Fibroblast of the aortic adventitia (primary cell): Measurements from ENCODE around the gene WWP2. TPM values are rescaled to one million over a fixed set of nuclear protein-coding genes. Genes with fewer than 3 reads are reported as not detected.
"Not testable (repeated sequence)": the region's sequence is repeated elsewhere in the genome, so short reads cannot be mapped to it uniquely, and the experiment has no call there.

Source experiments
- DNase-seq: peaks from one replicate; pipeline ENCODE4 v3.0.0-alpha.2; 2010; ENCODE audit warnings: low read depth
- H3K4me3 ChIP-seq: 2 replicates; pipeline ENCODE4 v1.5.1; 2011; ENCODE audit warnings: low read depth, mild to moderate bottlenecking, control low read depth, low read length, moderate library complexity
- CTCF ChIP-seq: IDR thresholded peaks from 2 replicates; pipeline ENCODE4 v1.5.1; 2011; ENCODE audit warnings: mild to moderate bottlenecking, low read length, control low read depth, inconsistent platforms; ENCODE audit not compliant: insufficient read depth
- total RNA-seq: library from RNA; depleted of rRNA; stranded (reverse); fragments of >200 nt; gene quantifications from 2 replicates; pipeline ENCODE4 v1.2.3, GENCODE V29; 2012; ENCODE audit warnings: low replicate concordance

Gene WWP2
- total RNA-seq, 1 donor, result 28.7 TPM

GRCh38 chr16:69822174-69822935 lies 60.2 kb downstream of the WWP2 start:
- no peak overlapping the region for H3K4me3 ChIP-seq
- DNase-seq, result no peak
- no peak for TF ChIP-seq CTCF

GRCh38 chr16:69823831-69824563 lies 61.9 kb downstream of the WWP2 start:
- no peak overlapping the region for H3K4me3 ChIP-seq
- no peak for TF ChIP-seq CTCF
- DNase-seq, result no peak

DNA sequence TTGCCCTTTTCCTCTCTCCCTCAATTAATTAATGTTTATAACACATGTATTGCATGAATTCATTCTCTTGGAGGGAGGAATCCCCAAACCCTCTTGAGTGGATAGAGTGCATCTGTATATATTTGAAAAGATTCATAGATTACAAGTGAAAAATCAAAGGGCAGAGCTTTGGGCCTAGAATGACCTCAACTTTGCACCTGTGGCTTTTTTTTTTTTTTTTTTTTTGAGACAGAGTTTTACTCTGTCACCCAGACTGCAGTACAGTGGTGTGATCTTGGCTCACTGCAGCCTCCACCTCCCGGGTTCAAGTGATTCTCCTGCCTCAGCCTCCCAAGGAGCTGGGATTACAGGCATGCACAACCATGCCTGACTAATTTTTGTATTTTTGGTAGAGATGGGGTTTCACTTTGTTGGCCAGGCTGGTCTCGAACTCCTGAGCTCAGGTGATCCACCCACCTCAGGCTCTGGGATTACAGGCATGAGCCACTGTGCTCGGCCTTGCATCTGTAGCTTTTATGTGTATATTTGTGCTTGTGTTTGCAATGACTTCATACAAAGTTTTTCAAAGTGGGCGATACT lies 62.5 kb downstream of the WWP2 start:
- not testable (repeated sequence) for H3K4me3 ChIP-seq, DNase-seq

DNA sequence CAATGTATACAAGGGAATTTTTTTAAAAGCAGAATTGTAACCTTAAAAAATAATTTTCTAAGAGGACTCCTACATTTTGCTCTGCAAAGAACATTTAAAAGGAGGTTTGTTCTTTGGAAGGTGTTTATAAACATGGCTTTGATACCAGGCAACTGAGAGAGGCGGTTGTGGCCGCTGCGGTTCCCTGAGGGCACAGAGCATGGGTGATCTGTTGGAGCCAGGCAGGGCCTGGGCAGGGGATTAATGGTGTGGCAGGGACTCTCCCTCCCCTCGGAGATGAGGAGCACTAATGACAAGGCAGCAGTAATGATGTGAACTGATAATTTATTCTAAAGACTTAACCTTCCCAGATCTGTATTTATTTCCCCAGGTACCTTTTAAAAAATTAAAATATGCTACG lies 65.4 kb downstream of the WWP2 start:
- DNase-seq, result no peak
- H3K4me3 ChIP-seq, result no peak overlapping the region
- TF ChIP-seq CTCF, result no peak

- TF ChIP-seq CTCF, result no peak
- DNase-seq, result no peak
- H3K4me3 ChIP-seq, result no peak overlapping the region
These were observed 67.2 kb downstream of the WWP2 start for GRCh38 chr16:69829338-69829737.

- no peak overlapping the region for H3K4me3 ChIP-seq
- DNase-seq, result no peak
- no peak for TF ChIP-seq CTCF
These were observed 68.0 kb downstream of the WWP2 start for GRCh38 chr16:69830146-69830533.

GRCh38 chr16:69830534-69831211 lies 68.5 kb downstream of the WWP2 start:
- H3K4me3 ChIP-seq, result no peak overlapping the region
- no peak for DNase-seq
- TF ChIP-seq CTCF, result no peak
